Epidermal melanocyte (primary cell): ENCODE measurements around the gene ECHDC3.

Experiments
- DNase-seq: peaks from one replicate; pipeline ENCODE4 v3.0.0; 2011; ENCODE audit warnings: low spot score; ENCODE audit not compliant: insufficient read length

The ECHDC3 gene

DNA sequence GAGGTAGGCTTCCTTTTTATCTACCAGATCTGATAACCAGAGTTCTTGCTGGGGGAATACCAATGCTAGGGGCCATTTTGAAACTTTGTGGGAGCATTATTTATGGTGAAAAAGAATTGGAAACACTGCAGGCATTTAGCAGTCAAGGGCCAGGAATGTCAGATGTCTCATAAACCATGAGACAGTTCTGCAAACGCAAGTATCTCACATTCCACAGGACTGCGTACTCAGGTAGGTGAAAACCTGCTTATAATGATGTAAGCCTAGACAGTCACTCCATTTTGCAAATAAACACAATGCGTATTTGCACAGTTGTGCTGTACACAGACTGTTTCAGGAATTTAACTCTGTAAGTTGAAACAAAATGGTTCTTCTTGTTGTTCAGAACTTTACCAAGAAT lies 33.9 kb downstream of the ECHDC3 start:
- DNase-seq: no peak

DNA sequence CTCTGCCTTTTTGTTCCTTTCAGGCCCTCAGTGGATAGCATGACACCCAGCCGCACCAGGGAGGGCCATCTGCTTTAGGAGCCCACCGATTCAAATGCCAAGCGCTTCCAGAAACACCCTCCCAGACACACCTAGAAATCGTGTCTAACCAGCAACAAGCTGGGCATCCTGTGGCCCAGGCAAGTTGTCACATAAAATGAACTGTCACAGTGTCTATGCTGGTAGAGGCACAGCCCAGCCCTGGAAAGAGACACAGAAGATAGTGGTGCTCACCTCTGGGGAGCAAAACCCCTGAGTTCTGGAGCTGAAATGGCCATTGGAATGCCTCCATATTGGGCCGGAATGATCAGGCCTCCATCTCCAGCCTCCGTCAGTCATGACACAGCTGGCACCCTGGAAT lies 38.9 kb downstream of the ECHDC3 start:
- no peak for DNase-seq

DNA sequence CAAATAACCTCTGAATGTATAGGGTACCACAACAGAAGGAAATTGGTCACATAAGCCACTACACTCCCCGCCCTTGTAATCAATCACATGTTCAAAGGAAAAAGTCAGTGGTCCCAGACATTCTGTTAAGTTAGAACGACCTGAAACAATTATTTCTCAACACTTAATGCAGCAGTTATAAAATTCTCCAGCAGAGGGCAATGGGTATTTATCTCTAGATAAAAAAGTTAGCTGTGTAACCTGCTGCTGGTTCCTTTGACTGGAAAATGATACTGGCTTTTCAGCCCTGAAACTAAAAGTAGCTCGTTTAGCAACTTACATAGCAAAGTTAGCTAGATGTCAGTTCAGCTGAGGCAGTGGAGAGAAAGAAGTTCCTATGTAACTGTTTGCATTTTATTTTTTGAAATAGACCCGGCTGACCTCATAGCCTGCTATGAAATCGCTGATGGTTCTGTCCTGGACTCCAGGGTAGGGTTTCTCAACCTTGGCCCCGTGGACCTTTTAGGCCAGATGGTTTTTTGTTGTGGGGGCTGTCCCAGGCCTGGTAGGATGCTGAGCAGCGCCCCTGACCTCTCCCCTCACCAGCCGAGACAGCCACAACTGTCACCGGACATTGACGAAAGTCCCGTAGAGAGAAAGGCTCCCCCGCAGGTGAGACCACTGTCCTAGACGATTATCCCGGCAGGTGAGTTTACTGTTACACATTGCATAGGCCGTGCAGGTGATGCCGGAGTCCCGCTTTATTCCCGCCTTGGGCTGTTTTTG lies 40.8 kb downstream of the ECHDC3 start:
- peak; percentile 57 for DNase-seq

DNA sequence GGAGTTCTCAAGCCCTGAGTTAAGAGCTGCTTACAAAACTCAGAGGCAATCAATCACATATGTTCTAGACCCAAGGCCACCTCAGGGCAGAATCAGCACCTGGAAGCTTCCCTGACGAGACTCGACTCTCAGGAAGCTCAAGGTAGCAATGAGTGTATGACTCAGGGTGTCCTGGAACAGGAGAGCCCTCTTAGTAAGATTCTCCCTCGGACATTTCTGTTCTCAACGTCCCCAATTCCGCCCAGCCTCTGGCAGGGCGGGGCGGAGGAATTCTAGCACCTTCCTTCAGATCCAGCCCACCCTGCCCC lies 41.3 kb downstream of the ECHDC3 start:
- DNase-seq: no peak

DNA sequence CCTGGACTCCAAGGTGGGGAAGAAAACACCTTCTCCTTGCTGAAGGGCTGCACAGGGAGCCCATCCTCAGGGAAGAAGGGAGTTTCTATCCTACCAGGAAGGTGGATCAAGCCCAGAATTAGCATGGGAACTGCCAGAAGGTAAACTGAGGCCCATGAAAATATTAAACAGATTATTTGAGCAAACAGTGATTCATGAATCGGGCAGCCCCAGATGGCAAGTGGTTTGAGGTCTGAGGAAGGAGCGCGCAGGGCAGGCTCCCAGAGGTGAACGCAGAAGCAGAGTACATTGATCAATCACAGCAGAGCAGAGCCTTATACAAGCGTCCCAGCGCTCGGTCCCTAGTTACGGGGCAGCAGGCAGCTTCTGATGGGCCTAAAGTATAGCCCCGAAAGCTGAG lies 45.2 kb downstream of the ECHDC3 start:
- DNase-seq: no peak

DNA sequence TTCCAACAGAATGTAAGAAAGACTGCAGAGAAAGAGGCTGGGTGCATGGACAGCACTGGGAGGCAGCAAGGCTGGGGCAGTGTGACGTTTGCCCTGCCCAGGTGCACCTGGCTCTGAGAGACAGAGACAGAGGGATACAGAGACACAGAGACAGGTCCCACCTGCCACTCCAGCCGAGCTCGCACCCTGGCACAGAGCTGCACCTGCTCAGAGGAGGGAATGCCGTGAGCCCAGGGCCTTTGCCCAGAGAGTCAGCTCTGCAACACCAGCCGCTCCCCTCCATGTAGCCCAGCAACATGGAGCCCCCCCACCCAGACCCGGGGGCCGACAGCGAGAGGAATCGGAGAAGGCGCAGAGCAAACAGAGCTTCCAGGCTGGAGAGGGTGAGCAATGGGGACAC lies 45.7 kb downstream of the ECHDC3 start:
- DNase-seq: no peak

DNA sequence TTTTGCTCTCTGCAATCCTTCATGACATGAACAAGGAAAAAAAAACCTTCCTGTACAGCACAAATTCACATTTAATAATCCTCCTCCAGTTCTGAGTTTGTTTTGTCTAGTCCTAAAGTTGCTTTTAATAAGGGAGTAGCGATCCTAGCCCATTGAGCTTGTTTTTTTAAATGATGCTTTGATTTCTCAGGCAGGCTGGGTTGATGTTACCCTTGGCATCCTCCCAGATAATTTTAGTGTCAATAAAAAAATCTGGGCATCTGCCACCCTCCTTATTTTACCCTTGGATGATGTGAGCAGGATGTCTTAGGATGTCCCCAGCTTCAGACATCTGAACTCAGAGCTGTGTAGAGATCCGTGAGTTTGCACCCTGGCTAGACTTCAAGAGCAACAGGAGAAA lies 47.1 kb downstream of the ECHDC3 start:
- DNase-seq: no peak

DNA sequence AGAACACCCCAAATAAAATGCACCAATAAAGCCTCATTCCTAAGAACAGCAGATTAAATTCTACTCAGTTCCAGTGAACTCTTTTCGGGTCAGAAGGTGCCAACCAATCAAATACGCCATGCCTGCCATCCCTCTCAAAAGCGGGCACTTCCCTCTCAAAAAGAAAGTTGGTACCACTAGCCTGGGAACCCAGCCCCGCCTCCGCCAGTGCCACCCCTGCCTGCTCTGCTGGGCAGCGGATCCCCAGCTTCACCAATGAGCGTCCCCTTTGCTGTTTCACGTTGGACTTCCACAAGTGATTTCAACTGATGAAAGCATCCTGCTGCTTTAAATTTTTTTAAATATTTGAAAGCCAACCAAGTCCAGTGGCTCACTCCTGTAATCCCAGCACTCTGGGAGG lies 47.8 kb downstream of the ECHDC3 start:
- no peak for DNase-seq

DNA sequence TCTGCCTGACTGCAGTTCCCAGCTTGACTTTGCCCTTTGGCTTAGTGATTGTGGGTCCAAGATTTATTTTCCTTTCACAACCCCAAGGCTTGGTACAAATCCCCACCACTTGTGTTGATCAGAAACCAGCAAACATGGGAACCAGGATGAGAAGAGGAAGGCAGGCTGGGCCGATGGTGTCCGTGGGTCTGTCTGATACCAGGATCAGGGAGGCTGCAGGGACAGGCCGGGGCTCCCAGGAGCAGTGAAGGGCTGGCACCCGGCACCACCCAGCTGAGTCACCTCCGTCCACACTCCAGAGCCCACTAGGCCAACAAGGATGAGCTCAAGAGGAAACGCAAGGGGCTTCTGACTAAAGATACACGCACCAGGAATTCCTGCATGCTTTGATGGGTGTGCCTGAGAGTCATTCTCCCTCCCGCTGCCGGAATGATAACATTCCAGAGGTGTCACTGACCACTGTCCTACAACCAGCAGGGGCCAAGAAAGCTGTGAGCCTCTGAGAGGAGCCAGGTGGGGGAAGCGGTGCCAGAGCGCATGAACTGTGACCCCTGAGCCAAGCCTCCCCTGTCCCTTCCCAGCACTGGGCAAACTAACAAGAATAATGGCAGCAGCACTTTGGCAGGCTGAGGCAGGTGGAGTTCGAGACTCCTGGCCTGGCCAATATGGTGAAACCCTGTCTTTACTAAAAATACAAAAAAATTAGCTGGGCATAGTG lies 51.7 kb downstream of the ECHDC3 start:
- DNase-seq: no peak

DNA sequence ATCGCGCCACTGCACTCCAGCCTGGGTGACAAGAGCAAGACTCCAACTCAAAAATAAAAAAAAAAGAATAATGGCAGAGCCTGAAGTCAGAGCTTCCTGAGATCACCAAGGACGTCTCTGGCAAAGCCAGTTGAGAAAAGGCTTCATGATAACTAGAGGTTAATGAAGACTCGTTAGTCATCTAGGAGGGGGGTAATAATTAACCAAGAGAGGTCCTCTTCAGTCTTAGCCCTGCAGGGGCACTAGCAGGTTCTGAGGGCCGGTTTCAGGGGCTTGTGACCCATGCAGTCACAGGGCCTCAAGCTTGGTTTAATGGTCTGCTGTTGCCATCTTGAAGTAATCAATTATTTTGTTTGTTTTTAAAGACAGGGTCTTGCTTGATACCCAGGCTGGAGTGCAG lies 52.4 kb downstream of the ECHDC3 start:
- DNase-seq: no peak

DNA sequence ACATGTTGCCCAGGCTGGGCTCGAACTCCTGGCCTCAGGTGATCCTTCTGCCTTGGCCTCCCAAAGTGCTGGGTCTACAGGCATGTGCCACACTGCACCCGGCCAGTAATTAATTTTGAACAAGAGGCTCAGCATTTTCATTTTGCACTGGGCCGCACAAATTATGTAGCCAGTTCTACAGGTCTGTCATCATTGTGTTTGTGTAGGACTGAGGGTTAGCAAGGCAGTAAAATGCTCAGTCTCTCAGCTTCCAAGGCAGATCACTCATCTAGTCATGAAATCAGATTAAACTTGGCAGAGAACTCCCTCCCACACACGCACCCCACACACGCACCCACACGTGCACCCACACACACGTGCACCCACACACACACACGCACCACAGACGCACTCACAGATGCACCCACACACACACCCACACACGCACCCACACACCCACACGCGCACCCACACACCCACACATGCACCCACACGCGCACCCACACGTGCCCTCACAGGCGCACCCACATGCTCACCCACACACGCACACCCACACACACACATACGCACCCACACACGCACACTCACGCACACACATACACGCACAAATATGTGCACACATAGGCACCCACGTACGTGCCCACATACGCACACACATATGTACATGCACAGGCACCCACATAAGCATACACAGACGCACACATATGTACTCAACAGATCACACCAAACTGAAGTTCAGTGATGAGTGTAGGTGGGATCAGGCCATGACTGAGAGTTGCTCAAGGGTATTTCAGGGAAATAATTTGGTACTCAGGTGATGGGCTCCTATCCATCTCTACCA lies 53.1 kb downstream of the ECHDC3 start:
- no peak for DNase-seq

DNA sequence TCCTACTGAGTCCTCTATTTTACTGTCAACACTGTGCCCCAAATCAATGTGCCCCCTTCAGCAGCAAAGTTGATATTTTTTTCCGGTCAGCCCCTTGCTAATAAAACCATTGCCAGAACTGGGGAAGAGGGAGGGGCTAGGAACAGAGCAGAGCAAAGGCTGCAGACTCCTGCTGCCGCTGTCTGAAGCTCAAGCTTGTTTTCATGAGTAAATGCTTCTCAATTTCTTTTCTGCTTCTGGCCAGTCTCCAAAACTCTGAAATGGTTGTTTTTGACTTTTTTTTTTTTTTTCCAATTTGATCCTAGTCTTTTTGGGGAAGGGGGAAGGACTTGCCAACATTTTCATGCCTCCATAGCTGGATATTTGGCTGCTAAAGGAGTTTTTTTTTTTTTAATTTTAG lies 54.3 kb downstream of the ECHDC3 start:
- DNase-seq: no peak

DNA sequence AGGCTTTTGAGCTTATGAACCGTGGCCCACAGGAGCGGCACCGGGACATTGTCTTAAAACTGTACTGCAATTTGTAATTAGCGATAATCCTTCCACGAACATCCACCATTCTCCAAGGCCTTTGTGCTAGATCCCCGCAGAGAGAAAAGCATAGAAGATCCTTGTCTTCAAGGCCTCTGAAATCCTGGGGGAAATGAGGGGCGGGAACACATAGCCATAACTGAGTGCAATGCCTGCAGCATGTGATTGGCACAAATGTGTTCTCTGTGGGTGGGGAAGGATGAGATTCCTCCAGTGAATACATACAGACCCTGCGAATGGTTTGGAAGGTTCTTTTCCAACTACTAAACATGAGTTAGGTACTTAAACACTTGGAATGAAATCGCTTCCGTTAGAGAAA lies 55.1 kb downstream of the ECHDC3 start:
- no peak for DNase-seq

DNA sequence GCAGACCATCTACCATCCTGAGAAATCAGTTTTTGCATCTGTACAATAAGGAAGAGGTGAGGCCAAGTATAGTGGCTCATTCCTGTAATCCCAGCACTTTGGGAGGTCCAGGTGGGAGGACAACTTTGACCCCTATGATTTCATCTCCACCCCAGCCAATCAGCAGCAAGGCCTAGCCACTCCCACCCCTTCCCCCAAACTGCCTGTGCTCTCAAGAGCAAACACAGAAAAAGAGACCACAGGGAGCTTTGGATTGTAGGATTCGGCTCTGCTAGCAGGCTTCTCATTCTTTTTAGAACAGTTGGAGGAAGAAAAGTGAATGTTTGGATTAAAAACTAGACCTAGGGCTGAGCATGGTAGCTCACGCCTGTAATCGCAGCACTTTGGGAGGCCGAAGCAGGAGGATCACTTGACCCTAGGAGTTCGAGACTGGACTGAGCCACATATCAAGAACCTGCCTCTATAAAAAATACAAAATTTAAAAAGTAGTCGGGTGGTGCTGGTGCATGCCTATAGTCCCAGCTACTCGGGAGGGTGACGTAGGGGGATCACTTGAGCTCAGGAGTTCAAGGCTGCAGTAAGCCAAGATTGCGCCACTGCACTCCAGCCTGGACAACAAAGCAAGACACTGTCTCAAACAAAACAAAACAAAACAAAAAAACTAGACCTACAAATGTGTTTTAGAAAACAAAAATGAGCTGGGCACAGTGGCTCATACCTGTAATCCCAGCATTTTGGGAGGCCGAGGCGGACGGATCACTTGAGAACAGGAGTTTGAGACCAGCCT lies 55.9 kb downstream of the ECHDC3 start:
- no peak for DNase-seq

DNA sequence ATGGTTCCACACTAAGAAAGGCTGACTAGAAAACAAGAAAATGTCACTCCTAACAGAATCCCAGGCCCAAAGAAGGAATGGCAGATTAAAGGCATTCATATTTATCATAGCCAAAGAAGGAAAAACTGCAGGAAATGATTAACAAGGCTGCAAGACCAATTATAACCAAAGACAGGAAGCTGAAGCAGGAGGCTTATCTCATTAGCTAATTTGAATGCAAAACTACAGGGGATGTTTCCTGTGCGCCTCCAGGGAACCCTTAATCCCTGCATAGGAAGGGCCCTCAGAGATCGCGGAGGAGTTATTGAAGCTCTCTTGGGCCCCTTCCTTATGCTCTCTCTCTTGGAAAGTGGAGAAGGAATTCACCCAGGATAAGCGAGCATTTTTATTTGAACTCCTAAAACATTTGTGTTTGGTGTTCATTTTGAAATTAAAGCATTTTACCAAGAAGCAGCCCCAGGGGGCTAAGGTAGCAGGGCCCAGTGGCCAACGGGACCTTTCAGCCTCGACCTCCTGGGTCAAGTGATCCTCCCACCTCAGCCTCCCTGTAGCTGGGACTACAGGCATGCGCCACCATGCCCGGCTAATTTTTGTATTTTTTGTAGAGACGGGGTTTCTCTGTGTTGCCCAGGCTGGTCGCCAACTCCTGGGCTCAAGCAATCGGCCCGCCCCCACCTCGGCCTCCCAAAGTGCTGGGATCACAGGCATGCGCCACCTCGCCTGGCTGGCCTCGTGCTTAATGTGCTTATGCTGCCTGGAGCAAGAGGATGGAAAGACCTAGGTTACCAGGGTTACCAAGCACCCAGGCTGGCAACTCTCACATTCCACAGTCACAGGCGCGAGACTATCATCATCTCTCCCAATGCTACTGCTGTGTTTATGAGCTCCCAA lies 56.9 kb downstream of the ECHDC3 start:
- no peak for DNase-seq

DNA sequence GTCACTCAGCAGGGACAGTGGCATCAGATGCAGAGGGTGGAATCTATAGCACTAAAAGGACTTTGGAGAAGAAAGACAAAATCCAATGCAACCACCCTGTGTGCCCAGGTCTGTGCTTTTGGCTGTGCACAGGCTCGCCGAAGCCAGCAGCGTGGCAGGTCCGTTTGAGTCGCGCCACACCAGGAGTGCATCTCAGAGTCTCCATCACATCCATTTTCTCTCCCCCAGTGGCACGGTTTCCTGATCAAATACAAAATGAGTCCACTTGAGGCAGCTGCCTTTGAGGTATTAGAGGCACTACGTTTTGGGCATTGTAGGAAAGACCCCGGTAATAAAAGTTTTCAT lies 57.5 kb downstream of the ECHDC3 start:
- no peak for DNase-seq

DNA sequence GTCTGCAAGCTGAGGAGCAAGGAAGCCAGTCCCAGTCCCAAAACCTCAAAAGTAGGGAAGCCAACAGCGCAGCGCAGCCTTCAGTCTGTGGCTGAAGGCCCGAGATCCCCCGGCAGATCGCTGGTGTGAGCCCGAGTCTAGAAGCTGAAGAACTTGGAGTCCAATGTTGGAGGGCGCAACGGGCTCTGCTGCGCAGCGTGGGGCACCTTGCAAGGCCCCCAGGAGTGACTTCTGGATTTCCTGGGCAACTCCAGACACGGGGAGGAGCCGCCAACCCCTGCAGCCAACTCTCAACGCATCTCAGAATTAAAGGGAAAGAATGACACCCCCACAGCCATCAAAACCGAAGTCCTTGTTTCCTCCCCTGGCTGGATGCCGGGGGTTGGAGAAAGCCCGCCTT lies 62.2 kb downstream of the ECHDC3 start:
- no peak for DNase-seq

DNA sequence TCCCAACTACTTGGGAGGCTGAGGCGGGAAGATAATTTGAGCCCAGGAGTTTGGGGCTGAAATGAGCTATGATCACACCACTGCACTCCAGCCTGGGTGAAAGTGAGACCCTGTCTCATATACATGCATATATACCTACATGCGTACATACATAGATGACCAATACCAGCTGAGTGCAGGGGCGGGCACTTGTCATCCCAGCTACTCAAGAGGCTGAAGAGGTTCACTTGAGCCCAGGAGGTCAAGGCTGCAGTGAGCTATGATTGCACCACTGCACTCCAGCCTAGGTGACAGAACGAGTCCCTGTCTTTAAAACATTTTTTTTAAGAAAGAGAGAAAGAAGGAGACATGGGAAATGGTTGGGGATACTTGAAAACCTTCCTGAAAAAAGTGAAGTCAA lies 63.6 kb downstream of the ECHDC3 start:
- no peak for DNase-seq

DNA sequence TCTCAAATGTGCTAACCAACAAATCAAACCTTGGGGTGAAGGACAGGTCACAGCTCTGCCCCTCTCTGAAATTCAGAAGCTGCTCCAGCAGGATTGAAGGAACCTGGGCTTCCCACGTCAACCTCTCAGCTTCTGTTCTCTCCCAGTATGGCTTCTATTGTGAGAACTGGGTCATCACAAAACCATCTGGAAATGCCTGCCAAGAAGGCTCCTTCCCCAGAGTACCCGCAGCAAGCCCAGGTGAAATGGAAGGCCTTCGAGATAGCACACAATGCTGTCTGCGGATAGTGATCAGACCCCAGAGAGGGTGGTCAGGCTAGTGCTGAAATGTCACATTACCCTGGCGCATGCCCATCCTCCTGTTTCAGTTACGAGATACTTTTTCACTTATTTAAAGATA lies 64.5 kb downstream of the ECHDC3 start:
- DNase-seq: no peak

DNA sequence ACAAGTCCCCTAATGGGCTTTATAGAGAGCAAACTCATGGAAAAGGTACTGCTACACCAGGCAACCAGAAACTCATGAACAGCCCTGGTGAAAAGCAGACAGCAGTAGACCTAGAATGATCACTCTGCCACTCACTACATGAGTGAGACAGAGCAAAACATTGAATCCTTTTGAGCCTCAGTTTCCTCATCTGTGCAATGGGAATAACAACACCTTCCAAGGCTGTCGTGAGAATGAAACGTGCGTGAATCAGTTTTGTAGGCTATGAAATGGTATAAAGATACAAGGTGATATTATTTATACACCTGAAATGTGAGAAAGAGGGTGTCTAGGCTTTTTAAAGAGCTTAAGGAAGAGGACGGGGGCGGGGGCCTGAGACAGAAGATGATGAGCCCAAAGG lies 66.6 kb downstream of the ECHDC3 start:
- no peak for DNase-seq

DNA sequence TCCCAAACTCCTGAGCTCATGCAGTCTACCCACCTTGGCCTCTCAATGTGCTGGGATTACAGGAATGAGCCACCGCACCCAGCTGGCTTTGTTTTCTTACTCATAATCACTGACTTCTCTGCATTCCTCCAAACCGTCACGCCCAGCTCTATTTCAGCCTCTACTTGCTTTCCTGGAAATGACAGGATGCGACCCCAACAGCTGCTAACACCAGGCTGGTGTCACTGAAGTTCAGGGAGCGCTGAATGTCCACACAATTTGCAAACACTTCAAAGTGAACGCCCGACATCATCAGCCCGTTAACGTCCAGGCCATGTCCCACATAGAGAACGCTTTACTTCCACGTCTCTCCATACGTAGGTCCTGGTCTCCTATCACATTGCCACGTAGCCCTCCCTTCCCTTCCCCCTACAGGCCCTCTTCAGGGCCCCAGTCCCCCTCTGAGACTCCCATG lies 68.2 kb downstream of the ECHDC3 start:
- no peak for DNase-seq
